Heart right ventricle (tissue), 16 donors: Measurements from ENCODE around the gene DDX39A. TPM values are rescaled to one million over a fixed set of nuclear protein-coding genes. Genes with fewer than 3 reads are reported as not detected.
A peak's percentile ranks its signal among the peaks of the same experiment; 100 is the strongest.

ENCODE experiments used
- ATAC-seq, 8 donors: fragments of 200-7000 bp; cut with Tn5 transposase; one replicate each; pipeline ENCODE4 v1.9.1; 2020; ENCODE audit warnings: mild to moderate bottlenecking in 8 of 8, moderate library complexity in 8 of 8, moderate number of reproducible peaks in 1 of 8
- DNase-seq, 2 donors: peaks; one replicate each; pipeline ENCODE4 v3.0.0-alpha.2; 2020
- H3K27ac ChIP-seq, 10 donors: fragments of 200-600 bp; sonication (generic) in 2 of 10; one replicate each; pipeline versions ENCODE4 v1.5.0 to v1.8.0; 2020 to 2022; ENCODE audit warnings: mild to moderate bottlenecking in 3 of 10
- H3K27me3 ChIP-seq, 7 donors: fragments of 200-600 bp; one replicate each; pipeline ENCODE4 v1.8.0; 2021 to 2022; ENCODE audit warnings: mild to moderate bottlenecking in 2 of 7
- H3K36me3 ChIP-seq, 9 donors: fragments of 200-600 bp; sonication (generic) in 1 of 9; one replicate each; pipeline versions ENCODE4 v1.5.0 to v1.8.0; 2020 to 2022; ENCODE audit warnings: mild to moderate bottlenecking in 2 of 9
- H3K4me1 ChIP-seq, 9 donors: fragments of 200-600 bp; sonication (generic) in 1 of 9; one replicate each; pipeline versions ENCODE4 v1.5.0 to v1.8.0; 2020 to 2022; ENCODE audit warnings: mild to moderate bottlenecking in 4 of 9
- H3K4me3 ChIP-seq, 10 donors: fragments of 200-600 bp; sonication (generic) in 2 of 10; one replicate each; pipeline versions ENCODE4 v1.5.0 to v1.8.0; 2020 to 2022; ENCODE audit warnings: mild to moderate bottlenecking in 7 of 10, moderate library complexity in 2 of 10
- H3K9me3 ChIP-seq, 11 donors: fragments of 200-600 bp in 10 of 11; sonication (generic) in 2 of 11; one replicate each; pipeline versions ENCODE4 v1.5.0 to v1.8.0; 2013 to 2022; ENCODE audit warnings: mild to moderate bottlenecking in 2 of 11, control low read depth in 1 of 11, moderate library complexity in 1 of 11
- CTCF ChIP-seq, 9 donors: fragments of 200-600 bp; sonication (generic) in 2 of 9; IDR thresholded peaks; one replicate each; pipeline versions ENCODE4 v1.5.0 to v1.8.0; 2021 to 2022; ENCODE audit warnings: antibody characterized with exemption in 9 of 9, mild to moderate bottlenecking in 5 of 9, moderate library complexity in 1 of 9
- WGBS, 2 donors: extraction: QIAGEN DNeasy Blood & Tissue Kit; methylation state at CpG; one replicate each; pipeline ENCODE4 v1.1.7; 2013; ENCODE audit warnings: inconsistent platforms in 1 of 2; 5-methylcytosine and 5-hydroxymethylcytosine counted together
- intact Hi-C, 10 donors: fragments of 100-400 bp; cut with DNase I; formaldehyde crosslinking; loops; one replicate each; pipeline versions ENCODE4 v1.11.1 to v1.14.2; 2022
- polyA plus RNA-seq, 2 donors: library from polyadenylated mRNA; stranded (reverse); fragments of 200-250 nt; gene quantifications; one replicate each; pipeline ENCODE4 v1.2.3, GENCODE V29; 2013
- total RNA-seq, 10 donors: library from RNA; stranded (reverse); fragmentation: NEBNext Ultra II Directional in 3 of 10; extraction: Animal tissue kit (Norgen Biotek cat#: 25700) in 3 of 10; gene quantifications; one replicate each; pipeline versions ENCODE4 v1.2.1 to v1.2.4, GENCODE V29; 2021 to 2023
- donor health status: Arrhythmogenic right ventricular cardiomyopathy.
- donor health status: ischemic (EF 13 %, LVEDD 7.1; RV severe dilation, severe dysfunction).
- donor health status: healthy with polysubstance abuse.
- donor health status: DM: no; HTN: yes; CAD: no.
- donor health status: DM: no; HTN: no; CAD: no.
- donor health status: ischemic (EF 25% LVEDD 6.9; RV normal size, moderate dysfunction).
- donor health status: ischemic (EF 25% LVEDD 5.7; RV mildly dilated, moderate dysfunction).
- donor health status: healthy.
- donor health status: DM: yes; HTN: yes; CAD: no.
- donor health status: Ischemic cardiomyopathy.
- donor health status: ischemic (EF 35%, LVEDD 5.7; RV mildly dilated, moderate dysfunction).
- donor health status: nonischemic (EF 11% LVEDD 7.7; RV severe dilation, severe dysfunction).
- donor health status: DM: yes; HTN: yes; CAD: no.
- donor health status: PGD.
- donor health status: ischemic (EF 29% LVEDD 5.4; RV normal size, mild dysfunction).
- donor health status: nonischemic (EF 23%, LVEDD 6.1; RV moderate dilation, normal function).

The DDX39A gene
- total and polyA plus RNA-seq, 12 donors, result 15.4 to 110 (median 24.3) TPM

GRCh38 chr19:14428882-14429416 lies 9.8 kb upstream of the DDX39A start:
- no peaks in the 10 kb centered on the region for H3K36me3 ChIP-seq
- ATAC-seq (no peak), DNase-seq (no peak)
- intact Hi-C loops, result loop anchor here in 1 of 10 donors (5.0 kb wide), 1 partner anchor 43 kb away; no protein-coding TSS in a partner anchor
- peaks cover 0 to 18% (median 11%) of the 10 kb centered on the region in 9 donors for H3K4me1 ChIP-seq
- H3K4me3 ChIP-seq, result no peak overlapping the region
- WGBS, 2 donors, result 84 to 88% methylated on average over 4 of the region's 4 CpGs
- TF ChIP-seq CTCF (IDR thresholded peaks at IDR 0.05), result no peak
- no peaks in the 10 kb centered on the region for H3K27me3 ChIP-seq
- H3K9me3 ChIP-seq, result no peaks in the 10 kb centered on the region
- no peak overlapping the region for H3K27ac ChIP-seq

- Histone ChIP-seq H3K4me1 (peaks cover 0 to 20% (median 3%) of the 10 kb centered on the region in 9 donors), H3K9me3 (no peaks in the 10 kb centered on the region), H3K27ac (no peak overlapping the region), H3K27me3 (no peaks in the 10 kb centered on the region), H3K4me3 (no peak overlapping the region), H3K36me3 (no peaks in the 10 kb centered on the region)
- ATAC-seq (no peak), DNase-seq (no peak)
- WGBS, 2 donors, result 61 to 65% methylated on average over 2 of the region's 2 CpGs
- intact Hi-C loops, result loop anchor here in 1 of 10 donors (5.0 kb wide), 1 partner anchor 45 kb away; no protein-coding TSS in a partner anchor
- TF ChIP-seq CTCF (IDR thresholded peaks at IDR 0.05), result no peak
Measured at GRCh38 chr19:14427461-14427860, 8.3 kb upstream of the DDX39A start.

GRCh38 chr19:14425696-14426138 lies 6.6 kb upstream of the DDX39A start:
- no peak for TF ChIP-seq CTCF (IDR thresholded peaks at IDR 0.05)
- WGBS, 2 donors, result 71 to 74% methylated on average over 7 of the region's 7 CpGs
- ATAC-seq, result no peak
- Histone ChIP-seq H3K27ac (no peak overlapping the region), H3K4me3 (no peak overlapping the region), H3K36me3 (no peaks in the 10 kb centered on the region), H3K4me1 (peaks cover 0 to 16% (median 0%) of the 10 kb centered on the region in 9 donors), H3K27me3 (no peaks in the 10 kb centered on the region), H3K9me3 (no peaks in the 10 kb centered on the region)
- DNase-seq, result no peak
- intact Hi-C loops, result loop anchor here in 1 of 10 donors (5.0 kb wide), 1 partner anchor 47 kb away; no protein-coding TSS in a partner anchor

GRCh38 chr19:14418856-14419105 lies 360 bp downstream of the DDX39A start:
- peak in 1 of 2 donors; percentile 81 for DNase-seq
- intact Hi-C loops, result loop anchor here in 2 of 10 donors (10.0 kb wide), 1 partner anchor 274 kb away; no protein-coding TSS in a partner anchor
- no peaks in the 10 kb centered on the region for H3K9me3 ChIP-seq
- H3K4me1 ChIP-seq, result peaks cover 5 to 66% (median 35%) of the 10 kb centered on the region in 9 donors
- peaks cover 0 to 21% (median 0%) of the 10 kb centered on the region in 9 donors for H3K36me3 ChIP-seq
- H3K4me3 ChIP-seq, result peak overlapping the region; percentile 72 to 97 (median 92)
- no peaks in the 10 kb centered on the region for H3K27me3 ChIP-seq
- 1% methylated on average over 23 of the region's 23 CpGs for WGBS, 2 donors
- ATAC-seq, result peak in 7 of 8 donors; percentile 81 to 90 (median 84)
- H3K27ac ChIP-seq, result peak overlapping the region; percentile 44 to 93 (median 90)
- TF ChIP-seq CTCF (IDR thresholded peaks at IDR 0.05), result no peak
